HFF-Myc (cell line): ENCODE measurements around the gene XIRP1.
"Not testable (repeated sequence)": the region's sequence is repeated elsewhere in the genome, so short reads cannot be mapped to it uniquely, and the experiment has no call there.

ENCODE experiments used
- DNase-seq: peaks from one replicate; pipeline ENCODE4 v3.0.0-alpha.2; 2011; ENCODE audit warnings: low read depth; ENCODE audit errors: extremely low read depth
- H3K4me3 ChIP-seq: replicated peaks from 2 replicates; pipeline ENCODE4 v1.5.1; 2011; ENCODE audit warnings: low read depth, mild to moderate bottlenecking, control low read depth, low read length
- TF ChIP-seq, protein P1 (sequence below): IDR thresholded peaks from 2 replicates; pipeline ENCODE4 v1.5.1; 2012; ENCODE audit warnings: mild to moderate bottlenecking, low read depth, low read length, control low read depth; ENCODE audit errors: missing control alignments

The XIRP1 gene

DNA sequence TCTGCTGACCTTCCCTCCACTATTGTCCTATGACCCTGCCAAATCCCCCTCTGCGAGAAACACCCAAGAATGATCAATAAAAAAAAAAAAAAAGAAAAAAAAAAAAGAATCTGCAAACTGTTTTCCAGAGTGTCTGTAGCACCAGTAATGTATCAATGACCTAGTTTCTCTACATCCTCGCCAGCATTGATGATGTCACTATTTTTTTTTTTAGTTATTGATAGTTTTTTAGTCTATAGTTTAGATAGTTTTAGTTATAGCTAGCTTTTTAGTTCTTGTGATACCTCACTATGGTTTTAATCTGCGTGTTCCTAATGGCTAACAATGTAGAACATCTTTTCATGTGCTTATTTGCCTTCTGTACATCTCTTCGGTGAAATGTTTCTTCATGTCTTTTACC is 36.1 kb upstream of the XIRP1 start:
- DNase-seq = no peak
- H3K4me3 ChIP-seq = no peak overlapping the region
- TF ChIP-seq, protein P1, sequence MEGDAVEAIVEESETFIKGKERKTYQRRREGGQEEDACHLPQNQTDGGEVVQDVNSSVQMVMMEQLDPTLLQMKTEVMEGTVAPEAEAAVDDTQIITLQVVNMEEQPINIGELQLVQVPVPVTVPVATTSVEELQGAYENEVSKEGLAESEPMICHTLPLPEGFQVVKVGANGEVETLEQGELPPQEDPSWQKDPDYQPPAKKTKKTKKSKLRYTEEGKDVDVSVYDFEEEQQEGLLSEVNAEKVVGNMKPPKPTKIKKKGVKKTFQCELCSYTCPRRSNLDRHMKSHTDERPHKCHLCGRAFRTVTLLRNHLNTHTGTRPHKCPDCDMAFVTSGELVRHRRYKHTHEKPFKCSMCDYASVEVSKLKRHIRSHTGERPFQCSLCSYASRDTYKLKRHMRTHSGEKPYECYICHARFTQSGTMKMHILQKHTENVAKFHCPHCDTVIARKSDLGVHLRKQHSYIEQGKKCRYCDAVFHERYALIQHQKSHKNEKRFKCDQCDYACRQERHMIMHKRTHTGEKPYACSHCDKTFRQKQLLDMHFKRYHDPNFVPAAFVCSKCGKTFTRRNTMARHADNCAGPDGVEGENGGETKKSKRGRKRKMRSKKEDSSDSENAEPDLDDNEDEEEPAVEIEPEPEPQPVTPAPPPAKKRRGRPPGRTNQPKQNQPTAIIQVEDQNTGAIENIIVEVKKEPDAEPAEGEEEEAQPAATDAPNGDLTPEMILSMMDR = no peak

DNA sequence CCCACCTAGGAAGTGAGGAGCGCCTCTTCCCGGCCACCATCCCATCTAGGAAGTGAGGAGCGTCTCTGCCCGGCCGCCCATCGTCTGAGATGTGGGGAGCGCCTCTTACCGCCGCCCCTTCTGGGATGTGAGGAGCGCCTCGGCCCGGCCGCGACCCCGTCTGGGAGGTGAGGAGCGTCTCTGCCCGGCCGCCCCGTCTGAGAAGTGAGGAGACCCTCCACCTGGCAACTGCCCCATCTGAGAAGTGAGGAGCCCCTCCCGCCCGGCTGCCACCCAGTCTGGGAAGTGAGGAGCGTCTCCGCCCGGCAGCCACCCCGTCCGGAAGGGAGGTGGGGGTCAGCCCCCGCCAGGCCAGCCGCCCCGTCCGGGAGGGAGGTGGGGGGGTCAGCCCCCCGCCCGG is 35.2 kb upstream of the XIRP1 start:
- H3K4me3 ChIP-seq, DNase-seq: not testable (repeated sequence)

DNA sequence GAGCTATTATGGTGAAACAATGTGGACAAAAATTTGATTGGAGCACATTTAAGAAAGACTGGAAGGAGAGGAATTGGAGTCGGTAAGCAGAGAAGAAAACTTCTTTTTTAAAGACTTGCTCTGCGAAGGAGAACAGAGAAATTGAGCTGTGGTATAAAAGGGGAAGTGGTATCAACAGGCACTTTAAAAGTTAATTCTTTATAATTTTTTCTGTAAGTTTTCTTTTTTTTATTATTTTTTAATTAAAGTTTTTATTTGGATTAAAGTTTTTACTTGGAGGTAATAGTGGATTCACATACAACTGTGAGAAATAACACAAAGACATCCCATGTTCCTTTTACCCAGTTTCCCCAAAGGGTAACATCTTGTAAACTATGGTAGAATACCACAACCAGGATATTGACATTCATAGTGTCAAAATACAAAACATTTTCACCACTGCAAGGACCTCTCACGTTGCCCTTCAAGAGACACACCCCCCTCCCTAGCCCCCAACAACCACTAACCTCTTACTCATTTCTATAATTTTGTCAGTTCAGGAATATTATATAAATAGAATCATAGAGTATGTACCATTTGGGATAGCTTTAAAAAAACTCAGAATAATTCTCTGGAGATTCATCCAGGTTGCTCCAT is 33.8 kb upstream of the XIRP1 start:
- TF ChIP-seq, protein P1 = no peak
- H3K4me3 ChIP-seq = no peak overlapping the region
- DNase-seq = no peak

DNA sequence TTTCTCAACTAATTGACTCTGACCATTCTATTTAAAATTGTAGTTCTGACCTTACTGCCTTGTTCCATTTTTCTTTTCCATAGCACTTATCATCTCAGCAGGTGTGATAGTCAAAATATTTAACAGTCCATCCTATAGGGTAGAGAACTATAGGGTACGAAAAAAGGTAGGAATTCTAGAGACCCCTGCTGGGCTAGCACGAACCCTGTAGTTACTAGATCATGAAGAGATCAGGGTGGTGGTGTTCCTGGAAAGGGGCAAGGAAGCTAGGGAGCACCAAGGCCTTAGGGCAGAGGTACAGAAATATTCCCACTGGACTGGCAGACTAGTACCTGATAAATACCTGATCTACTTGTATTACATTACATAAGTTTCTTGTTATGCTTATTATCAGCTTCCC is 31.9 kb upstream of the XIRP1 start:
- no peak overlapping the region for H3K4me3 ChIP-seq
- DNase-seq = no peak
- TF ChIP-seq, protein P1 = no peak

DNA sequence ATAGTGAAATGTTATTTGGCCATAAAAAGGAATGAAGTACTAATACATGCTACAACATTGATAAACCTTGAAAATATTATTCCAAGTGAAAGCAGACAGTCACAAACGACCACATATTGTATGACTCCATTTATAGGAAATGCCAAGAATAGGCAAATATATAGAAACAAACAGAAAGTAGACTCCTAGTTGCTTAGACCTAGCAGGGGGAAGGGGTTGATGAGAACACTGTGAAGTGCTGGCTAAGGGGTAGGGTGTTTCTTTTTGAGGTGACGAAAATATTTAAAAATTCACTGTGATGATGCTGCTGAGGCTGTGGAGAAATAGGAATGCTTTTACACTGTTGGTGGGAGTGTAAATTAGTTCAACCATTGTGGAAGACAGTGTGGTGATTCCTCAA is 30.5 kb upstream of the XIRP1 start:
- no peak overlapping the region for H3K4me3 ChIP-seq
- TF ChIP-seq, protein P1 = no peak
- DNase-seq = no peak

DNA sequence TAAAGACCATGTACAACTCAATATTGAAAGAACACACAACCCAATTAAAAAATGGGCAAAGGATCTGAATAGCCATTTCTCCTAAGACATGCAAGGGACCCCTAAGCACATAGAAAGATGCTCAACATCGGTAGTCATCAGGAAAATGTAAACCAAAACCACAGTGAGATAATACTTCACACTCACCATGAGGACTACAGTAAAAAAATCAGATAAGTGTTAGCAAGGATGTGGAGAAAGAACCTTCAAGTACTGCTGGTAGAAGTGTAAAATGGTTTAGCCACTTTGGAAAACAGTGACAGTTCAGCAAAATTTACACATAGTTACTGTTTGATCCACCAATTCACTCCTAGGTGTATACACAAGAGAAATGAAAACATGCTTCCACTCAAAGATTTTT is 30.1 kb upstream of the XIRP1 start:
- no peak overlapping the region for H3K4me3 ChIP-seq
- DNase-seq = no peak
- TF ChIP-seq, protein P1 = no peak

DNA sequence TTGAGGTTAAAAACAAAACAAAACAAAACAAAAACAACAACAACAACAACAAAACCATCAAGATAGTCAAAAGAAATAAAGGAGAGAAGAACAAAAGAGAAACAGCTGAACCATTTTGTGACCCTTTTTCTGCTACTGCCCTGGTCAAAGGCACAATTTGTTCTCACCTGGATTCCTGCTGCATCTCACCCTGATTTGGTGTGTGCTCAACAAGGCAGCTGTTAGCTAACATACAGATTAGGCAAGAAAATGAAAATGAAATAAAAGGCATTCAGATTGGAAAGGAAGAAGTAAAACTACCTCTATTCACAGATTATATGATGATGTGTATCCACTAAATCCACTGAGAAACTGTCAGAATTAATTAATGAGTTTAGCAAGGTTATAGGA is 28.7 kb upstream of the XIRP1 start:
- no peak for DNase-seq
- no peak overlapping the region for H3K4me3 ChIP-seq
- TF ChIP-seq, protein P1 = no peak
